HG03432 (cell line): Measurements from ENCODE around the gene HRG.

Source experiments
- ATAC-seq: cut with Tn5 transposase; IDR thresholded peaks from one replicate; pipeline ENCODE4 v1.9.1; 2021; ENCODE audit warnings: mild to moderate bottlenecking, moderate library complexity; ENCODE audit not compliant: unreplicated experiment

The HRG gene

GRCh38 chr3:186719945-186720739 is 54.3 kb downstream of the HRG start:
- ATAC-seq: no peak

GRCh38 chr3:186722457-186722856 is 56.6 kb downstream of the HRG start:
- no peak for ATAC-seq

GRCh38 chr3:186724911-186725310 is 59.1 kb downstream of the HRG start:
- no peak for ATAC-seq
